Tibial artery (tissue), 4 donors: ENCODE measurements around the gene ABHD14A.

ENCODE experiments used
- DNase-seq, 2 donors: peaks; one replicate each; pipeline ENCODE4 v3.0.0-alpha.2; 2019
- H3K27ac ChIP-seq, 2 donors: fragments of 200-600 bp; sonication (generic) in 1 of 2; 1 replicate in 1 of 2; 2 replicates in 1 of 2; pipeline ENCODE4 v1.5.1; 2018 to 2019; ENCODE audit warnings: mild to moderate bottlenecking in 1 of 2
- H3K27me3 ChIP-seq, 2 donors: fragments of 200-600 bp; sonication (generic) in 1 of 2; one replicate each; pipeline versions ENCODE4 v1.5.1 to v1.6.0; 2016 to 2019
- H3K36me3 ChIP-seq, 3 donors: fragments of 200-600 bp; sonication (generic) in 2 of 3; one replicate each; pipeline ENCODE4 v1.5.1; 2016 to 2019; ENCODE audit warnings: mild to moderate bottlenecking in 2 of 3
- H3K4me1 ChIP-seq, 4 donors: fragments of 200-600 bp; sonication (generic) in 2 of 4; 1 replicate in 3 of 4; 2 replicates in 1 of 4; pipeline ENCODE4 v1.5.1; 2016 to 2019
- H3K4me3 ChIP-seq, 2 donors: fragments of 200-600 bp; sonication (generic) in 1 of 2; 1 replicate in 1 of 2; 2 replicates in 1 of 2; pipeline ENCODE4 v1.5.1; 2018 to 2019; ENCODE audit warnings: mild to moderate bottlenecking in 2 of 2
- H3K9me3 ChIP-seq, 3 donors: fragments of 200-600 bp; sonication (generic) in 1 of 3; one replicate each; pipeline ENCODE4 v1.5.1; 2016 to 2019
- CTCF ChIP-seq, 2 experiments: fragments of 200-600 bp in 1 of 2; fragments of 450-650 bp in 1 of 2; IDR thresholded peaks; one replicate each; pipeline ENCODE4 v1.5.1; 2017 to 2019; ENCODE audit warnings: antibody characterized with exemption in 2 of 2, mild to moderate bottlenecking in 1 of 2, moderate library complexity in 1 of 2
- intact Hi-C: fragments of 100-400 bp; cut with DNase I; formaldehyde crosslinking; loops from one replicate; pipeline ENCODE4 v1.15.0; 2023; ENCODE audit warnings: low total_unique reads

ABHD14A gene

GRCh38 chr3:52001443-52001974 lies 26.6 kb downstream of the ABHD14A start:
- peaks cover 0 to 27% (median 21%) of the 10 kb centered on the region in 4 donors for H3K4me1 ChIP-seq
- H3K27me3 ChIP-seq, result peaks cover 0 to 29% of the 10 kb centered on the region in 2 donors
- intact Hi-C loops, result loop anchor here (1.0 to 5.0 kb wide), 2 partner anchors 51 to 143 kb away; no protein-coding TSS in a partner anchor
- DNase-seq, result peak; percentile 60 to 81
- no peak overlapping the region for H3K4me3 ChIP-seq
- H3K9me3 ChIP-seq, result no peaks in the 10 kb centered on the region
- TF ChIP-seq CTCF (IDR thresholded peaks at IDR 0.05), result peak; percentile 84 to 98
- no peak overlapping the region for H3K27ac ChIP-seq
- H3K36me3 ChIP-seq, result no peaks in the 10 kb centered on the region

GRCh38 chr3:52002748-52003147 lies 27.9 kb downstream of the ABHD14A start:
- intact Hi-C loops, result loop anchor here (5.0 kb wide), 1 partner anchor 50 kb away; no protein-coding TSS in a partner anchor
- TF ChIP-seq CTCF (IDR thresholded peaks at IDR 0.05), result no peak
- Histone ChIP-seq H3K4me3 (no peak overlapping the region), H3K27ac (no peak overlapping the region), H3K4me1 (peaks cover 0 to 27% (median 21%) of the 10 kb centered on the region in 4 donors), H3K27me3 (peaks cover 0 to 29% of the 10 kb centered on the region in 2 donors), H3K9me3 (no peaks in the 10 kb centered on the region), H3K36me3 (no peaks in the 10 kb centered on the region)
- DNase-seq, result no peak

- Histone ChIP-seq H3K9me3 (no peaks in the 10 kb centered on the region), H3K4me3 (no peak overlapping the region), H3K4me1 (peaks cover 0 to 27% (median 21%) of the 10 kb centered on the region in 4 donors), H3K27me3 (peaks cover 0 to 14% of the 10 kb centered on the region in 2 donors), H3K27ac (peak overlapping the region in 1 of 2 donors; percentile 11), H3K36me3 (no peaks in the 10 kb centered on the region)
- peak; percentile 58 to 71 for TF ChIP-seq CTCF (IDR thresholded peaks at IDR 0.05)
- DNase-seq, result no peak
- intact Hi-C loops, result loop anchor here (2.0 to 5.0 kb wide), 2 partner anchors 48 to 117 kb away; no protein-coding TSS in a partner anchor
Measured at GRCh38 chr3:52004163-52004787, 29.4 kb downstream of the ABHD14A start.

DNA sequence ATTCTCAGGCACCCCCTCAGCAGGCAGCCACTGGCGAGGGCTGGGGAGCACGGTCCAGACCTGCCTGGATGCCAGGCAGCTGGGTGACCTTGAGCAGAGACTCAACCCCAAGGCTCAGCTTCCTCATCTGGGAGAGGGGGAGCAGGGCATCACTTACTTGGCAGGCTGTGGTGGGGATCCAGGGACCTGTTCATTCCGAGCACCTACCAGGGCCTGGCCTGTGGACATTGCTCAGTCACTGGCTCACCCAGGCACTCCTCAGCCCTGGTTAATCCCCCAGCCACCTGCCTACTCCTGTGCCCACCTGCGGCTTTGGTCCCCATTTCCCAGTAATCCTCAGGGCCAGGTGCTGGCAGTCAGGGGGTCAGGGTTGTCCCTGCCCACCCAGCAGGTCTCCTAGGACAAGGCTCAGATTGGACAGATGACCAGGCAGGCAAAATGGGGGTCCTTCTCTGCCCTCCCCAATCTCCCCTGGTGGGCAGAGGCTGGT lies 30.1 kb downstream of the ABHD14A start:
- Histone ChIP-seq H3K4me1 (peaks cover 0 to 27% (median 21%) of the 10 kb centered on the region in 4 donors), H3K36me3 (no peaks in the 10 kb centered on the region), H3K9me3 (no peaks in the 10 kb centered on the region), H3K27ac (peak overlapping the region; percentile 11 to 41), H3K27me3 (peaks cover 0 to 11% of the 10 kb centered on the region in 2 donors), H3K4me3 (no peak overlapping the region)
- DNase-seq, result no peak
- no peak for TF ChIP-seq CTCF (IDR thresholded peaks at IDR 0.05)
- intact Hi-C loops, result loop anchor here (2.0 to 5.0 kb wide), 2 partner anchors 47 to 116 kb away; no protein-coding TSS in a partner anchor

DNA sequence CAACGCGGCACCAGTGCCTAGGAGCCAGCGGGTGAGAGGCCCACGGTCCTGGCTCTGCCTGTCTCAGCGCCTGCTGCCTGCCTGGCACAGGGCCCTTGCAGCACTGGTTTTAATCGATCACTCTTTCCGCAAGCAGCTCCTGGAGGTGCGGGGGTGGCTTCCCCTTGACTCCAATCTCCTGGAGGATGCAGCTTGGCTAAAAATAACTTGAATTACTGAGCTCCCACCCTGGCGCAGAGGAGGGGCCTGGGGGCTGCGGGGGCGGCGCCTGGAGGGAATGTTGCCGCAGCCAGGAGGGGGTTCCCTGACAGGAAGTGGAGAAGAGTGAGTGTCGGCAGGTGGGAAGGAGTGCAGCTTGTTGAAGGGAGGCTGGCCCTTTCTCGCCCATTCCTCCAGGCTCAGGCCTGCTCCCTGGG lies 30.7 kb downstream of the ABHD14A start:
- Histone ChIP-seq H3K4me3 (no peak overlapping the region), H3K36me3 (no peaks in the 10 kb centered on the region), H3K27me3 (peaks cover 0 to 5% of the 10 kb centered on the region in 2 donors), H3K4me1 (peaks cover 0 to 27% (median 21%) of the 10 kb centered on the region in 4 donors), H3K27ac (peak overlapping the region; percentile 11 to 41), H3K9me3 (no peaks in the 10 kb centered on the region)
- DNase-seq, result no peak
- TF ChIP-seq CTCF (IDR thresholded peaks at IDR 0.05), result no peak
- intact Hi-C loops, result loop anchor here (2.0 kb wide), 1 partner anchor 115 kb away; no protein-coding TSS in a partner anchor
